Left renal cortex interstitium (tissue), 4 donors: Measurements from ENCODE around the gene YBX3. TPM values are rescaled to one million over a fixed set of nuclear protein-coding genes. Genes with fewer than 3 reads are reported as not detected.

Experiments used
- DNase-seq, 4 donors: peaks; one replicate each; pipeline ENCODE4 v3.0.0-alpha.2; 2013; ENCODE audit warnings: low read depth in 4 of 4, low spot score in 2 of 4, missing footprints in 1 of 4
- polyA plus RNA-seq, 4 donors: library from polyadenylated mRNA; unstranded; fragments of 120-200 nt; gene quantifications; one replicate each; pipeline ENCODE4 v1.2.1, GENCODE V29; 2013; ENCODE audit not compliant: insufficient read length in 4 of 4

YBX3 gene
- polyA plus RNA-seq, 4 donors = 215 to 278 (median 231) TPM

DNA sequence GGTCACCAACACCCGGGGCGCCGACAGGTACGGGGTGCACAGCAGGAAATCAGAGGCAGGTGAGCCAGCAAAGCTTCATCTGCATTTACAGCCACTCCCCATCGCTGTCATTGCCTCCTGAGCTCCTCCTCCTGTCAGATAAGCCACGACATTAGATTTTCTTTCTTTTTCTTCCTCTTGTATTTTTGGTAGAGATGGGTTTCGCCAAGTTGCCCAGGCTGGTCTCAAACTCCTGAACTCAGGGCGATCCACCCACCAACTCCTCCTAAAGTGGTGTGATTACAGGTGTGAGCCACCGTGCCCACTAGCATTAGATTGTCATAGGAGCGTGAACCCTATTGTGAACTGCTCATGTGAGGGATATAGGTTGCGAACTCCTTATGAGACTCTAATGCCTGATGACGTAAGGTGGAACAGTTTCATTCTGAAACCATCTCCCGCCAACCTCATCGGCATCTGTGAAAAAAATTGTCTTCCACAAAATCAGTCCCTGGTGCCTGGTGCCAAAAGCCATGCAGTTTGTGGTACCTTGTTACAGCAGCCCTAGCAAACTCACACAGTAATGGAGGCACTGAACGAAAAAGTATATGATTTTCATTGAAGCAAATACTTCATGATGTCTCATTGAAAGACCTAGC lies 50.8 kb downstream of the YBX3 start:
- no peak for DNase-seq

DNA sequence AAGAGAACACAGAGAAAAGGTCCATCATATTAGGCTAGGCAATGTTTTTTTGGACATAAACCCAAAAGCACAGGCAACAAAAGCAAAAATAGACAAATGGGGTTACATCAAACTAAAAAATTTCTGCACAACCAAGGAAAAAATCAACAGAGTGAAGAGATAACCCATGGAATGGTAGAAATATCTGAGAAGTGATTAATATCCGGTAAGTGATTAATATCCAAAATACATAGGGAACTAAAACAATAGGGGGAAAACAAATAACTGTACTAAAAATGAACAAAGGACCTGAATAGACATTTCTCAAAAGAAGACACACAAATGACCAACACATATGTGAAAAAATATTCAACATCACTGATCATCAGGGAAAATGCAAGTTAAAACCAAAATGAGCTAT lies 53.6 kb downstream of the YBX3 start:
- no peak for DNase-seq

DNA sequence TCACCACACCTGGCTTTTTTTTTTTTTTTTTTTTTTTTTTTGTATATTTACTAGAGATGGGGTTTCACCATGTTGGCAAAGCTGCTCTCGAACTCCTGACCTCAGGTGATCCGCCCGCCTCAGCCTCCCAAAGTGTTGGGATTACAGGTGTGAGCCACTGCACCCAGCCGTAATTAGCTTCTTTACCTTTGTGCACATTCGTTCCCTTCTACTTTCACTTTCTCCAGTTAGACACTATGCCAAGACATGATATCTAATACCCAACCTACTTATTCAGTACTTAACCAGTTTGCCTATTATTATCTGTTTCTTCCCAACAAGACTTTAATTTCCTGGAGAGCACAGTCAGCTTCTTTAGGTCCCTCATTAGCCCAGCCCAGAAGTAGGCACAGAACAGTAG lies 54.6 kb downstream of the YBX3 start:
- DNase-seq = no peak

DNA sequence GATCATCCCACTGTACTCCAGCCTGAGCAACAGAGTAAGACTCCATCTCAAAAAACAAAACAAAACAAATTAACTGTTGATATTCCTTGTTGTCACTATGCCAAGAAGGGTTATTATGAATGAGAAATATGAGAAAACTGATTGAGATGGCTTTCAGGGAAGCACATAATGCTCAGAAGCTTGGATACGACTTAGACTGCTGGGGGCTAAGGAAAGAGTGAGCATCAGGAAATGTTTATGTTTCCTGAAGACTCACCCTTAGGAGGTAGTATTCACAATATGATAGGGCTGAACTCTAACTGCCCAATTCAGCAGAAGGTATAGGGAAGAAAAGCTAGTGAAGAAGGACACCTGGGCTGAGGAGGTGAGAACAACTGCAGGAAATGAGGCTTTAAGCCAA lies 55.5 kb downstream of the YBX3 start:
- DNase-seq = no peak

DNA sequence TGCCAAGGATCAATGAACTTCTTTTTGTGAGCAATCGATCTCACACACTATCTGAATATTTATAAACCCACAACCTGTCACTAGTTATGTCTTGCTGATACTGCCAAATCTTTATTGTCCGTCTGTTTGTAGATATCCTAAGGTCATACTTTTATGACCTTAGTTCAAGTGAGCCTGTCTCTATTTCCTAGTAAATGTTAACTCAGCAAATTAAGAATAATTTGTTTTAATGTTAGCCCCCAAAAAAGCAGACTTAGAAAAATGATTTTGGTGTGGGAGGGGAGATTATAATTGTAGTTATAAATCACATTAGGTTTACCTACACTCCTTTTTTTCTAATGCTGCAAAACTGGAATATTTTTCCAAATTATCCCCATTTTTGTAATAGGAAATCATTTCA lies 58.6 kb downstream of the YBX3 start:
- DNase-seq = no peak

DNA sequence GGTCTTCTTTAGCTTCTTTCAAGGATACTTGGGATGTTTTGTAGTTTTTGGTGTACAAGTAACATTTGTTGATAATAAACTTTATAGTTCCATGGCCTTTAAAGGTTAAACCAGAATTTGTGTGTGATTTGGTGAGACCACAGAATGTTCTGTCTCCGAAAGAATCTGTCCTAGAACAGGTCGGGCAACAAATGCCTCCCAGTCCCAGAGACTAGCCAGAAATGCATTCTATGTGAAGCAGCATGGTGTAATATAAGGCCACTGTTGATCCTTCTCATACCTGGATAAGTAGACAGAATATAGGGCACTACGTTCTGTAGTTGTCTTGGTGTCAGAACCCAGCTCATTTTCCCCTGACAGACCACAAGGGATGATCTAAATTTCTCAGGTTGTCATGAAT lies 59.3 kb downstream of the YBX3 start:
- no peak for DNase-seq

DNA sequence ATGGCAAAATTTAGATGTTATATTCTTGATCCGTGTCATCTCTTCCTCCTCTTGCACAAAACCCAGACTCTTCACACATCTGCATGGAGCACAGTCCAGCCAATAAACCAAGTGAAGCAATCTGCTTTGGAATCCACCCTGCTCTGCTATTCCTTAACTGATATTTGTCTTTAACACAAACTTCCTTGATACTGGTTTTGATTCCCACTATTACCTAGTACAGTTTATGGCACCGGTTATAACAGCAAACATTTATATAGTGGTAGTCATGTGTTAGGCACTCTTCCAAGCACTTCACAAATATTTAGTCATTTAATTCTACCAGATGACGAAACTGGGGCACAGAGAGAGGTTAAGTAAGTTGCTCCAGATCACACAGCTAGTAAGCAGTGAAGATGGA lies 61.8 kb downstream of the YBX3 start:
- no peak for DNase-seq

DNA sequence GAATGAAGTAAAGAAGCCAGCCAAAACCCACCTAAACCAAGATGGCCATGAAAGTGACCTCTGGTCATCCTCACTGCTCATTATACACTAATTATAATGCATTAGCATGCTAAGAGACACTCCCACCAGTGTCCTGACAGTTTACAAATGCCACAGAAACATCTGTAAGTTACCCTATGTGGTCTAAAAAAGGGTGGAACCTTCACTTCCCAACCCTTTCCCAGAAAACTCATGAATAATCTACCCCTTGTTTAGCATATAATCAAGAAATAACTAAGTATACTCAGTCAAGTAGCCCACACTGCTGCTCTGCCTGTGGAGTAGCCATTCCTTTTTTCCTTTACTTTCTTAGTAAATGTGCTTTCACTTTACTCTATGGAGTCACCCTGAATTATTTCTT lies 69.1 kb downstream of the YBX3 start:
- no peak for DNase-seq

DNA sequence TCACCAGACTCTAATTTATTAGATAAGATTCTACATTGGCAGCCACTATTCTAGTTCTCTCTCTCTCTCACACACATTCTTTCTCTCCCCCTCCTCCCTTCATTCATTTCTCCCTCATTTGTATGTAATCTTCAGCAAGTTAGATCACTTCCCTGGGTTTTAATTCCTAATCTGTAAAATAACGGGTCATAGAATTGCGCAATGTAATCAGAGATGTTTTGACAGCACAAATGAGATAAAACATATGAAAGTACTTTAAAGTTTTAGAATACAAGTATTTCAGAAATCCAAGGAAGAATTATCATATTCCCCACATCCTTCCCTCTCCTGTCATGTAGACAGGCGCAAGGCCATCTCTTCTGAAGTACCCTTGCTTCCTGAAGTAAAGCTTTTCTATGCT lies 70.9 kb downstream of the YBX3 start:
- no peak for DNase-seq

Other genes starting within 250 kb of the YBX3 start
- gene EIF2S3B, start 217.4 kb downstream of the YBX3 start, polyA plus RNA-seq = 10 to 100 TPM in 2 of 4 donors, 1 to 10 TPM in 1, under 1 TPM in 1; 0.73 to 11.1 (median 6.2) TPM
- 10 to 100 TPM; 36.2 to 49.5 (median 40.2) TPM for gene MAGOHB, start 109.7 kb downstream of the YBX3 start, polyA plus RNA-seq
- gene STYK1, start 49.3 kb downstream of the YBX3 start, polyA plus RNA-seq = 1 to 10 TPM in 2 of 4 donors, under 1 TPM in 2; 0.67 to 1.2 (median 0.86) TPM
- not detected for gene TAS2R7, start 79.3 kb upstream of the YBX3 start, polyA plus RNA-seq
- gene TAS2R8, start 84.0 kb upstream of the YBX3 start, polyA plus RNA-seq = not detected
- under 1 TPM in 1 of 4 donors, not detected in 3; 0.09 TPM for gene TAS2R9, start 86.8 kb upstream of the YBX3 start, polyA plus RNA-seq
- 1 to 10 TPM in 3 of 4 donors, under 1 TPM in 1; 0.65 to 3.4 (median 1.7) TPM for gene TAS2R10, start 103.0 kb upstream of the YBX3 start, polyA plus RNA-seq
- 10 to 100 TPM in 2 of 4 donors, 1 to 10 TPM in 2; 4.0 to 15.1 (median 8.7) TPM for gene PRR4, start 126.2 kb upstream of the YBX3 start, polyA plus RNA-seq
- 10 to 100 TPM; 13.8 to 18.5 (median 15.5) TPM for gene PRH1, start 160.9 kb upstream of the YBX3 start, polyA plus RNA-seq
- gene TAS2R13, start 186.2 kb upstream of the YBX3 start, polyA plus RNA-seq = under 1 TPM in 2 of 4 donors, not detected in 2; 0.19 to 0.21 TPM
- under 1 TPM; 0.32 to 0.99 (median 0.57) TPM for gene PRH2, start 205.9 kb upstream of the YBX3 start, polyA plus RNA-seq
- 1 to 10 TPM; 2.1 to 5.8 (median 3.4) TPM for gene TAS2R14, start 215.9 kb upstream of the YBX3 start, polyA plus RNA-seq